Measurements from ENCODE around the gene HPX.
A peak's percentile ranks its signal among the peaks of the same experiment; 100 is the strongest.

HPX gene

DNA sequence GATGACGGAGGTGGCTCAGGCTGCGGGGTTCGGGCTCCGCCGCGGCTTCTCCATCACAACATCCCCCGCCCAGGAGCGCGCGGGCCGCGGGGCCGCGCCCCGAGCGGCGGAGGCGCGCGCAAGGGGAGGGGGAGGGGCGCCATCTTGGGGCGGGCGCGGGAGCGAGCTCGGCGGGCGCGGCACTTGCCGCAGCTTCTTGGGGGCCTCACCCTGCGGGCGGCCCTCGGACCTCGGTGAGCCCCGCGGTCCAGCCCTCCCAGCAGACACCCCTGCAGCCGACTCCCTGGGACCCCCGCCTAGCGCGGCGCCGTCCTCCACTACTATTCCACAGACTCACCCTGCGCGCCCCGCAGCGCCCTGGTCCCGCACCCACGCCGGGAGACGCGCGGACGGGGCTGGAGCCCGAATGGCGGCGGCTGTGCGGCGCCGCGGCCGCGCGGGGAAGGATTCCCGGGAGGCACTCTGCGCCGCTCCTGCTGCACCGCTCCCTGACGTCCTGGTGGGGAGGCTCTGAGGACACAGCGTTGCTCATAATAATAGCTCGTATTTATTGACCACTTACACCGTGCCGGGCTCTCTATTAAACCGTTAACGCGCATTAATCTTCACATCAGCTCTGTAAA is 21.7 kb downstream of the HPX start, which contains the start of gene APBB1:
TSS of gene APBB1 (minus strand) at position 86 of the 623 bp plus-strand sequence. CDS start 7,747 bp downstream, outside the sequence.
- DNase-seq (ENCODE audit: extremely low spot score), result peak; percentile 86
- POLR2A ChIA-PET, result interaction anchor here (0.6 to 2.2 kb wide), 23 partner anchors 9 to 185 kb away, joined by 3 to 28 read pairs (median 7); partner anchors contain the start of genes ARFIP2, HPX, SMPD1 and TIMM10B
- CTCF ChIA-PET, result interaction anchor here (0.7 to 1.5 kb wide), 3 partner anchors 24 to 322 kb away, joined by 3 to 5 read pairs (median 3); no protein-coding TSS in a partner anchor

DNA sequence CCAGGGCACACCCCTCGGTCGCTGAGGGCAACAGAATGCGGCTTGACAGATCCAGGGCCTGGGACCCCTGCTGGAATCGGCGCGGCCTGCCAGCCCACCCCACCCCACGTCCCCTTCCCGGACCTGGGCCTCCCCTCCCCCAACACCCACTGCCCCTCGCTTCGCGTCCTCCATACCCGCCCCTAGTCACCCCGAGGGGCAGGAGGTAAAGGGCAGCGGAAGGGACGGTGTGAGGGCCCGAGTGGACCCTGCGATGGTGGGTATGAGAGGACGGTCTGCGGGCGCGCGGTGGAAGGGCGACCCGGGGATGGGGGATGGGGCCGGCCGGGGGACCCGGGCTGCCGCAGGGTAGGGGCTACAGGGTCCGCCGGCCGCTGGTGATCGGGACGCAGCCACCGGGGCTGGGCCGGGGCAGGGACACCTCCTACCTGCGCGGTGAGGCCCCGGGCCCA is 22.2 kb downstream of the HPX start:
- CTCF ChIA-PET, result no interaction called here
- POLR2A ChIA-PET, result interaction anchor here (0.6 to 2.2 kb wide), 20 partner anchors 8 to 186 kb away, joined by 3 to 28 read pairs (median 8); partner anchors contain the start of genes ARFIP2, HPX, SMPD1 and TIMM10B
- TF ChIP-seq L3MBTL2 (conservative IDR thresholded peaks at IDR 0.05), result no peak
- no peak for TF ChIP-seq FOXK2 (IDR thresholded peaks at IDR 0.05)
- TF ChIP-seq BHLHE40 (IDR thresholded peaks at IDR 0.05; ENCODE audit: borderline replicate concordance), result no peak
- no peak for TF ChIP-seq FOXA1 (IDR thresholded peaks at IDR 0.05)
- TF ChIP-seq, protein P1, sequence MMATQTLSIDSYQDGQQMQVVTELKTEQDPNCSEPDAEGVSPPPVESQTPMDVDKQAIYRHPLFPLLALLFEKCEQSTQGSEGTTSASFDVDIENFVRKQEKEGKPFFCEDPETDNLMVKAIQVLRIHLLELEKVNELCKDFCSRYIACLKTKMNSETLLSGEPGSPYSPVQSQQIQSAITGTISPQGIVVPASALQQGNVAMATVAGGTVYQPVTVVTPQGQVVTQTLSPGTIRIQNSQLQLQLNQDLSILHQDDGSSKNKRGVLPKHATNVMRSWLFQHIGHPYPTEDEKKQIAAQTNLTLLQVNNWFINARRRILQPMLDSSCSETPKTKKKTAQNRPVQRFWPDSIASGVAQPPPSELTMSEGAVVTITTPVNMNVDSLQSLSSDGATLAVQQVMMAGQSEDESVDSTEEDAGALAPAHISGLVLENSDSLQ (IDR thresholded peaks at IDR 0.05), result no peak
- no peak for TF ChIP-seq ELF4 (IDR thresholded peaks at IDR 0.05)
- TF ChIP-seq TARDBP (IDR thresholded peaks at IDR 0.05), result no peak
- TF ChIP-seq CTBP1 (IDR thresholded peaks at IDR 0.05; ENCODE audit: borderline replicate concordance), result no peak
- TF ChIP-seq LEF1 (IDR thresholded peaks at IDR 0.05; ENCODE audit: borderline replicate concordance), result no peak
- TF ChIP-seq SP1 (IDR thresholded peaks at IDR 0.05), result no peak
- no peak for TF ChIP-seq HDGF (IDR thresholded peaks at IDR 0.05; ENCODE audit: borderline replicate concordance)
- TF ChIP-seq ARNT (IDR thresholded peaks at IDR 0.05), result no peak
- TF ChIP-seq SUZ12 (IDR thresholded peaks at IDR 0.05), result no peak
- TF ChIP-seq ZNF384 (IDR thresholded peaks at IDR 0.05), result no peak
- no peak for TF ChIP-seq NFRKB (IDR thresholded peaks at IDR 0.05)
- peak; percentile 39 for DNase-seq (ENCODE audit: extremely low spot score)

More for the DNA sequence above, 21.7 kb downstream of the HPX start, which contains the start of gene APBB1:
- TF ChIP-seq FOXK2 (IDR thresholded peaks at IDR 0.05), result no peak
- no peak for TF ChIP-seq ZNF384 (IDR thresholded peaks at IDR 0.05)
- TF ChIP-seq BHLHE40 (IDR thresholded peaks at IDR 0.05; ENCODE audit: borderline replicate concordance), result no peak
- TF ChIP-seq CTBP1 (IDR thresholded peaks at IDR 0.05; ENCODE audit: borderline replicate concordance), result no peak
- TF ChIP-seq NFRKB (IDR thresholded peaks at IDR 0.05), result no peak
- no peak for TF ChIP-seq SP1 (IDR thresholded peaks at IDR 0.05)
- no peak for TF ChIP-seq TARDBP (IDR thresholded peaks at IDR 0.05)
- no peak for TF ChIP-seq LEF1 (IDR thresholded peaks at IDR 0.05; ENCODE audit: borderline replicate concordance)
- TF ChIP-seq ARNT (IDR thresholded peaks at IDR 0.05), result no peak
- no peak for TF ChIP-seq ELF4 (IDR thresholded peaks at IDR 0.05)
- no peak for TF ChIP-seq FOXM1 (IDR thresholded peaks at IDR 0.05; ENCODE audit: borderline replicate concordance)
- no peak for TF ChIP-seq SUZ12 (IDR thresholded peaks at IDR 0.05)
- TF ChIP-seq FOXA1 (IDR thresholded peaks at IDR 0.05), result no peak
- TF ChIP-seq, protein P1 (IDR thresholded peaks at IDR 0.05), result no peak
- no peak for TF ChIP-seq L3MBTL2 (conservative IDR thresholded peaks at IDR 0.05)
- no peak for TF ChIP-seq HDGF (IDR thresholded peaks at IDR 0.05; ENCODE audit: borderline replicate concordance)

DNA sequence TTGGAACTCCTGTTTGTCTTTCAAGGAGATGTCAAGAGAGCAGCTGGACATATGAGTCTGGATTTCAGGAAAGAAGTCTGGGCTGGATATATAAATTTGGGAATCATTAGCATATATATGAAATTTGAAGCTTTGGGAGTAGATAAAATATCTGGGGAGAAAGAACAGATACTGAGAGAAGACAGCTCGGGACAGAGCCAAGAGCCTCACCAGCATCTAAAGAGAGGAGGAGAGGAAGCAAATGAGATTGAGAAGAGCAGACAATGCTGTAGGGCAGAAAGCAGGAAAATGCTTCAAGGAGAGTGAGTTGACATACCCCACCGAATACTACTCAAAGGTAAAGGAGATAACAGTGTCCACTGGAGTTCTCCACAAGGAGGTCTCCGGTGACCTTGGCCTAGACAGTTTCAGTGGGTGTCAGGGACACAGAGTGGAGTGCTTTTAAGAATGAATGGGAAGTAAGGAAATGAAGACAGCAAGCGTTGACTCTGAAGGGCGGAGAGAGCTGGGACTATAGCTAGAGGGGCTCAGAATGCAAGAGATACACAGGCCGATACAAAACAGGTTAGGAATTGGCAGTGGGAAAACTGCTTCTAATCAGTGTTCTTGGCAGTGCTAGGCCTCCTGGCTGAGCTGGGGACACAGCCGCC is 22.8 kb downstream of the HPX start:
- CTCF ChIA-PET, result no interaction called here
- POLR2A ChIA-PET, result interaction anchor here (0.9 to 2.2 kb wide), 5 partner anchors 12 to 186 kb away, joined by 4 to 19 read pairs (median 9); no protein-coding TSS in a partner anchor
- DNase-seq (ENCODE audit: extremely low spot score), result no peak
- TF ChIP-seq HDGF (IDR thresholded peaks at IDR 0.05; ENCODE audit: borderline replicate concordance), result no peak
- no peak for TF ChIP-seq SP1 (IDR thresholded peaks at IDR 0.05)
- TF ChIP-seq FOXA1 (IDR thresholded peaks at IDR 0.05), result no peak
- no peak for TF ChIP-seq L3MBTL2 (conservative IDR thresholded peaks at IDR 0.05)
- no peak for TF ChIP-seq FOXM1 (IDR thresholded peaks at IDR 0.05; ENCODE audit: borderline replicate concordance)
- TF ChIP-seq ARNT (IDR thresholded peaks at IDR 0.05), result no peak
- TF ChIP-seq BHLHE40 (IDR thresholded peaks at IDR 0.05; ENCODE audit: borderline replicate concordance), result no peak
- no peak for TF ChIP-seq TARDBP (IDR thresholded peaks at IDR 0.05)

DNA sequence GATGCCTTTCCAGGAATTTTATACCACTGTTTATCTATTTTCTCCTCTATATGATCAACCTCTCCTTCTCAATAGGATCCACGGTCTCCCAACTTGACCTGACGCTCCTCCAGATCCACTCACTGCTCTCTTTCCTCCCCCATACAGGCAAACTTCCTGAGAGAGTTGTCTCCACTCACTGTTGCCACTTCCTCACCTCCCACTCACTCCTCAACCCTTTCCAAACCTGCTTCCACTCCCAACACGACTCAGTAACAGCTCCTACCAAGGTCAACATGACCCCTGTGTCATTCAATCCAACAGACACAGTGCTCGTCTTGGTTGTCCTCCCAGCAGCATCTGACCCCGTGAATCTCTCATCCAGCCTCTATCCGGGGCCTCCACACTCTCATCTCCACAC is 25.0 kb downstream of the HPX start:
- TF ChIP-seq ELF4 (IDR thresholded peaks at IDR 0.05) (no peak), HDGF (IDR thresholded peaks at IDR 0.05; ENCODE audit: borderline replicate concordance) (no peak), ZNF384 (IDR thresholded peaks at IDR 0.05) (no peak), L3MBTL2 (conservative IDR thresholded peaks at IDR 0.05) (no peak), BHLHE40 (IDR thresholded peaks at IDR 0.05; ENCODE audit: borderline replicate concordance) (no peak), FOXM1 (IDR thresholded peaks at IDR 0.05; ENCODE audit: borderline replicate concordance) (no peak)
- ChIA-PET POLR2A (no interaction called here), CTCF (no interaction called here)
- no peak for DNase-seq (ENCODE audit: extremely low spot score)

DNA sequence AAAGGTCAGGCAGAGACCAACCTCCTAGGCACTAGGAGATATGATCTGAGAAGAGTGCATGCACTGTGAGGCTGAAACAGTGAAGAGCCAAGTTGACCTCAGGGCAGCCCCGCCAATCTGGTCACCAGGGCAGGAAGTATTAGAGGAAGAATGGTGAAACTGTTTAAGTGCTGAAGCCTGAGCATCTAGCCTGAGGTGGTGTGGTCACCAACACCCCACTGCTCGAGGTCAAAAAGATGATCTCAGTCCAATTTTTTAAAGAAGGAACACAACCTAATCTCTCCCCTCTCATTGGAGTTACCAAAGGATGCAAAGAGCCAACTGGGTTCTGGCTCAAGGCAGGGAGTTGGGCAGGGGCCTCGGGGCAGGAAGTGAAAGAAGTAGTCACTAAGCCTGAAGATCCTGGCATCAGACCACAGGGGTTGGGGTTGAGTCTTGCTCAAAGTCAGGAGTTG is 25.9 kb downstream of the HPX start:
- TF ChIP-seq LEF1 (IDR thresholded peaks at IDR 0.05; ENCODE audit: borderline replicate concordance), result no peak
- TF ChIP-seq FOXM1 (IDR thresholded peaks at IDR 0.05; ENCODE audit: borderline replicate concordance), result no peak
- no peak for TF ChIP-seq BHLHE40 (IDR thresholded peaks at IDR 0.05; ENCODE audit: borderline replicate concordance)
- TF ChIP-seq HDGF (IDR thresholded peaks at IDR 0.05; ENCODE audit: borderline replicate concordance), result no peak
- no peak for TF ChIP-seq L3MBTL2 (conservative IDR thresholded peaks at IDR 0.05)
- TF ChIP-seq ELF4 (IDR thresholded peaks at IDR 0.05), result no peak
- no peak for TF ChIP-seq ZNF384 (IDR thresholded peaks at IDR 0.05)
- no peak for TF ChIP-seq TARDBP (IDR thresholded peaks at IDR 0.05)
- TF ChIP-seq FOXK2 (IDR thresholded peaks at IDR 0.05), result no peak
- ChIA-PET POLR2A (no interaction called here), CTCF (no interaction called here)
- DNase-seq (ENCODE audit: extremely low spot score), result no peak

DNA sequence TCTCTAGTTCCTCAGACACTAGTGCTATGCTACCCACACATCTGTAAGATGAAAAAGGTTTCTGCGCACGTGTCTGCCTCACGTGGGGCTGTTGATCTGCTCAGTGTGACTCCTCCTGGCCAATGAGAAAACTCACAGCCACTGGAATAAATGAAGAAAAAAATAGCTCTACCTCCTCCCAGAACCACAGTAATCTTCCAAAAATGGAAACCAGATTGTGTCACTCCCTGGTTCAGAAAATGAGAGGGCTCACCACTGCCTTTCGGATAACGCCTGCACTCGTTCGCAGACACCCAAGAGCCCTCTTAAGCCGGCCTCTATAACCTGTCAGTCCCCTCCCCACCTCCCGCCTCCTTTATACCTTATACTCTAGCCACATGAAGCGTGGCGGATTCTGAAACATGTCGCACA is 27.0 kb downstream of the HPX start:
- ChIA-PET POLR2A (no interaction called here), CTCF (no interaction called here)
- DNase-seq (ENCODE audit: extremely low spot score), result no peak
- no peak for TF ChIP-seq LEF1 (IDR thresholded peaks at IDR 0.05; ENCODE audit: borderline replicate concordance)
- no peak for TF ChIP-seq HDGF (IDR thresholded peaks at IDR 0.05; ENCODE audit: borderline replicate concordance)
- TF ChIP-seq, protein P1 (IDR thresholded peaks at IDR 0.05), result no peak
- TF ChIP-seq SUZ12 (IDR thresholded peaks at IDR 0.05), result no peak
